HG03378 (cell line): ENCODE measurements around the gene IRX1.

Experiments
- ATAC-seq: cut with Tn5 transposase; IDR thresholded peaks from one replicate; pipeline ENCODE4 v1.9.1; 2021; ENCODE audit warnings: mild to moderate bottlenecking, moderate library complexity; ENCODE audit not compliant: unreplicated experiment

IRX1 gene

GRCh38 chr5:3600106-3601060, 4.8 kb downstream of the IRX1 start:
- no peak for ATAC-seq

GRCh38 chr5:3601061-3601710, 5.6 kb downstream of the IRX1 start:
- ATAC-seq = no peak

DNA sequence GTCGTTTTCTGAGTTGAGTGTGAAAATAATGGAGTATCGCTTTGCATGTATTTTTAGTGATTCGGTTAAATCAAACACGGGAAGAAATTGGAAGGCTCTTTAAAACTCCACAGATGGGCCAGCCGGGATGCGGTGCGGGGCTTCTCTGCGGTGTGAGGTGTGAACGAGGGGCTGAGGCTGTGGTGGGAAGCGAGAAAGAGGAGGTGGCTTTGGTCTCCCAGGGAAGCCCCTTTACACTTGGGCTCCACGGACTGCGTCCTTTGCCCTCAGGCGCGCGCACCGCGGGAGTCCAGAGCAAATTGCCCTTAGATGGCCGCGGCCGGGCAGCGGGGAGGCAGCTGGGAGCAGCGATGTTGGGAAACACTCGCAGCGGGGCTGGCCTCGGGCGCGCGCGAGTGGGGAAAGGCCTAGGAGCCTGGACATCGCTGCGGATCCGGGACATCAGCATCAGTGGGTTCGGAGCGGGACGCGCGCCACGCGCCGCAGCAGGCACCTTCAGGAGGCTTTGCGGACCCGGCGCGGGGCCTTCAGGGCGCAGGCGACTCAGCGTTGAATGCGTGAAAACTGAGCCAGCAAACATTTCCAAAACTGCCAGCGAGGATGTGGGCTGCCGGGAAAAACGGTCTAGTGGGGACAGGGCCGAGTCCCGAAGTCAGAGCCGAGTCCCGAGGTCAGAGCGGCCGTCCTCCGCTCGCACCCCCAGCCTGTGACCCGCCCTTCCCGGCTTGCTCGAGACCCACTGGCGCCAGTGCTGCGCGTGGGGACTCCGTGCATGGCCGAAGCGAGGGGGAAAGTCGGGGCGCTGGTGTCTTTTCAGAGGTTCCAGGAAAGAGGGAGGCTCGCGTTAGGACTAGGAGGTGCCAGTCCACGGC, 6.5 kb downstream of the IRX1 start:
- no peak for ATAC-seq

DNA sequence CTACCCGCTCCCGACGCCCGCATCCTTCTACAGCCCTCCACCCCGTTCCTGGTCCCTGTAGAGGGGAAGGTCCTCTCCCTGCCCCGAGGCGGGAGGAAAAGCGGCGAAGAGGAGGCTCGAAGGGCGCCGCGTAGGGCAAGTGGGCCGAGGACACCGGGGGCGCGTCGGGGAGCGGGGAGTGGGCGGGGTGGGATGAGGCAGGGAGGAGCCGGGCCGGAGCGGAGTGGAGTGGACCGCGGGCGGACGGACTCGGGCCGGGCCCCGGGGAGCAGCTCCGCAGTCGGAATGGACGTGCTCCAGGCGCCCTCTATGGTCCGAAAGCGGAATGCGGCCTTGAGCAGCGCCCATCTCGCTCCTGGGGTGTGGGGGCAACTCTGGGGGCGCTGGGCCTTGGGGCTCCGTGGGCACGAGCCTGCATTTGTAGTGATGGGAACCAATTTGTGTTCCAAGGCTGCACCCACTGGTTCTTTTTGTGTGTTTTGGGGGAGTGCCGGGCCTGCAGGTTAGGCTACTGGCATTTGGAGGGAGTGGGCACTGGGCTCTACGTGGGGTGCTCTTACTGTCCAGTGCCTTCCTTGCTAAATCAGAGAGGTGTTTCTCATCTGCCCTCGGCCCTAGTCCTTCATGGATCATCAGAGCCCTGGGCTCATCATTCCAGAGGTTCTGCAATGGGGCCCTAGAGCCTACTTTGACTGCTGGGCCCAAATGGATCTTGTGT, 7.3 kb downstream of the IRX1 start:
- ATAC-seq = no peak

DNA sequence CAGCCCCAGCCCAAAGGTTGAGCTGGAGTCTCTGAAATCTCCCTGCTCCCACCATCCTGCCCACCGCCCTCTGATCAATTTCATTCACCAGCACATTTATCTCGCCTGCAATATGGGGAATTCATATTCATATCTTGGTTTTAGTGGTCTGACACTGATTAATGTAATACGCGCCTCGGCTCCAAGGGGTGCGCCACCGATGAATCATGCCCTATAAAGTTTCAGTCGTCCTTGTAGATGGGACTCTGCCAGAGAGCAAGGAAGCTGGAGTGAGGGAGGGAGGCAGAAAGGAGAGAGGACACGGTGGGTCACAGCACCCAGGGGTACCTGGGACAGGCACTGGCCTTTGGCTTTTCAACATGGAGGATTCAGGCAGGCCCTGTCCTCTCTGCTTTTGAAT, 8.9 kb downstream of the IRX1 start:
- ATAC-seq = no peak

GRCh38 chr5:3605298-3606010, 9.8 kb downstream of the IRX1 start:
- no peak for ATAC-seq

DNA sequence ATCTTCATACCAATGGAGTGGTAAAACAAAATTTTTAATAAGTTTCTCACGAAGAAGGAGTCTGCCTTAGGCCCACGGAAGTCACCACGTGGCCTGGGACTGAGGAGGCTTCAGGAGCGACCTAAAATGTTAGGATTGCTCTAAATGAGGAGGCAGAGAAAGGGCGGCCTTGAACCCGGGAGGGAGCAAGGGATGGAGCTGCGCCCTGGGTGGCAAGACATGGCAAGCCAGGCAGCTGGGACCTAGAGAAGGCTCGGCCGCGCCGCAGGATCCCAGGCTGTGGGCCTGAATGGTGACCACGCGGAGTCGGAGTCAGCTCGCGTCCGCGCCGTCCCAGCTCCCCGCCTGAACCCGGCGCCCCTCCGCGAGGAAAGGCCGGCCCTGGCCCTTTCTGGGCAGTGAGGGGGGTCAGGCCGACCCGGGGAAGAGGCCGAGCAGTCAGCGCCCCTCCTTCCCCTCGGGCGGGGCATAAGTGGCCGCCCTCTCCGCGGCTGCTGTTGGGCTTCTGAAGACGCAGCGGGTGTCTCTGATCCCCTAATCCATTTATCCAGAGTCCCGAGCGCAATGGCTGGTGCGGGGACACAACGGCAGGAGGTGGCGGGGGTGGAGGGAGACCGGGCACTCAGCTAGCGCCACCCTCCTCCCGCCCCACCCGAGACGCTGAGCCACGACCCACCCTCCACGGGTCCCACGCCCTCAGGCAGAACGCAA, 10.6 kb downstream of the IRX1 start:
- ATAC-seq = no peak

- no peak for ATAC-seq
These were observed 12.0 kb downstream of the IRX1 start for GRCh38 chr5:3607541-3608181.

DNA sequence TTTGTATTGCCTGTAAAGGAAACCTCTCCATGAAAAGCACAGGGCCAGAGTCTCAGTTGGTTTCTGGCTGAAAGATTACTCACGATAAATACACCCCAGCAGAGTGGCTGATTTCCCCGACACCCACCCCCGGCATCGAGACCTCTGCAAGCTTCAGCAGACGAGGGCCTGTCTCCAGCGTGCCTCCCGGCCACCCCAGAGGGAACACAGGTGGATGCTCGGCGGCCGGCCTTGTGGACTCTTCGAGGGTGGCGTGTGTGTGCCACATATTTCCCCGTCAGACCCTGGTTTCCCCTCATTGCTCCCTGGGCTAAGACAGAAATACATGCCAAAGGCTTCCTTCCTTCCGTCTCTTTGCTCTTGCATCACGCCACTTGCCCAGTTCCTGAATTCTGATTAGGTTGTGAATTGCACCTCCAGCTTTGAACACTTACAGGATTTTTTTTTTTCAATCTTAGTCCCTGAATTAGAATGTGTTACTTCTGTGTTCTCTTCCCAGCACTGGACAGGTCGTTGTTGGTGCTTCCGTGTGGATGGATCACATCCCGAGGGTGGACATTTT, 13.6 kb downstream of the IRX1 start:
- ATAC-seq = no peak

DNA sequence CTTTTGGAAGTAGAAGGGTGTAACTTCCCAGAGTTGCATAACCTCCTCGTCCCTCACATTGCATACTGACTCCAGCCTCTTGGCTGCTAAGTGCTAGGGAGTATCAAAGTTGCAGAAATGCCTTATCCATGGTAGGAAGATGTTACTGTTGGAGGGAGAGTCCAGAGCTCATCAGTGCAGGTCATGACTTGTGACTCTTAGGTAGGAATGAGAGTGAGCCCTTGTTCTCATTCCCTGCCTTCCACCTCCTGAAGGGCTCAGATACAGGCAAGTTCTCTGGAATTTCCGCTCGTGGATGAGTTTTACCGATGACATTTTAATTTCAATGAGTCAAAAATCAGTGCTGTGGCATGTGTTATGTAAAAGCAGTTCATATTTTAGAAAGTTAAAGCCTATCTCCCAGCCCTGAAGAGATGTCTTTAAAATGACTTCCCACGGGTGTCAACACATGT, 17.0 kb downstream of the IRX1 start:
- no peak for ATAC-seq

GRCh38 chr5:3613726-3614125, 18.1 kb downstream of the IRX1 start:
- ATAC-seq = no peak

DNA sequence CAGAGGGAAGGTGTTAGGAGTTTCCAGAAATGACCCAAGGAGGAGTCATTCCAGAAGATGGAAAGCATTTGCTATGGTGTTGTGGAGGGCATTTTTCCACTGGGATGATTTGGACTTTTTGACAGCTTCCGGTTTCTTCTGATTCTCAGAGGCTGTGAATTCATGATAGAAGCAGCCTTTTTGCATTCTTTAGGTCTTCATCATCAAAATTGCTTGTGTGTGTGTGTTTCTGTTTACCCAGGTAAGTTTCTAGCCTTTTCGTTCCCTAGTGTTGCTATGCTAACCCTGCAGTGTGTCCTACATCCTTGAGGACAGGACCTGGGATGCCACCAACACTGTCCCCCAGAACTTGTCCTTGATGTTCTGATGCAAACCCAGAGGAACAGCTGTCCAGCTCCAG, 19.6 kb downstream of the IRX1 start:
- no peak for ATAC-seq

- no peak for ATAC-seq
These were observed 20.2 kb downstream of the IRX1 start for GRCh38 chr5:3615829-3616228.

- no peak for ATAC-seq
These were observed 23.9 kb downstream of the IRX1 start for GRCh38 chr5:3619579-3619978.

- no peak for ATAC-seq
These were observed 27.3 kb downstream of the IRX1 start for GRCh38 chr5:3622961-3623360.

DNA sequence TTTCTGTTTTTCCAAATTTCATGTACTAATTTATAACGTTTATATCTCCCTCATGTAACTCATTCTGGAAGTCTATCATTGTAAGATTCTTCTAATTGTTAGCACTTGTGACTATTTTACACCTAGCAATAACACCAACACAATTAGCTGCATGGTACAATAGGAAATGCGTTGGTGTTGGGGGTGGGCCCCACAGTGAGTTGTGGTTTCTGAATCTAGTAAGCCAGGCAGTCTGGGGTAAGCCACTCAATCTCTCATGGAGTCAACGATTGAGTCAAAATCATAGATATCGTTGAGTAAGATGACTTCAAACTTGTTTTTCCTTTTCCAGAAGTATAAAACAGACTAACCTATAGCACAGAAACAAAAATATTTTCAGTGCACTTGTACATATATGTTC, 30.0 kb downstream of the IRX1 start:
- ATAC-seq = no peak

GRCh38 chr5:3634061-3634460, 38.4 kb downstream of the IRX1 start:
- ATAC-seq = no peak

GRCh38 chr5:3639175-3639574, 43.5 kb downstream of the IRX1 start:
- no peak for ATAC-seq

DNA sequence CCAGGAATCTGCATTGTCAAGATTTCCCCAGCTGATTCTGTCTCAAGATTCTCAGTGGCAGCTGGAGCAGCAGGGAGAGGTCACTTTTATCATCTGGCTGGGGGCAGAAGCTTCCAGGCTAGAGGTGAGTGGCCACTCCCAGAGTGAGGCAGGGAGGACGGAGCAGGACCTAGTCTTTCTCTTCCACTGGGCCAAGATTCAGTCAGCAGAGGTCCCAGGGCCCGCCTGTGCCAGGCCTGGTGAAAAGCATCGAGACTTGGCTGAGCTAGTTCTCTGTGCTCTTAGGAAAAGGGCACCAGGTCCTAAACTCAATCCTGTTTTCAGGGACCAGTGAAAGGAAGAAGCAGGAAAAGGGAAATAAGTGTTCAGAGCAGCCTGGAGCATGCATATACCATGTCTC, 46.6 kb downstream of the IRX1 start:
- ATAC-seq = no peak
